Uterus (tissue), 4 donors: ENCODE data around the gene IFIT2. TPM values are rescaled to one million over a fixed set of nuclear protein-coding genes. Genes with fewer than 3 reads are reported as not detected.

Experiments used
- DNase-seq, 2 donors: peaks; one replicate each; pipeline ENCODE4 v3.0.0-alpha.2; 2019 to 2020
- H3K27ac ChIP-seq, 2 donors: fragments of 200-600 bp; sonication (generic); 1 replicate in 1 of 2; 2 replicates in 1 of 2; pipeline ENCODE4 v1.5.1; 2016 to 2018
- H3K27me3 ChIP-seq, 2 donors: fragments of 200-600 bp; sonication (generic); one replicate each; pipeline ENCODE4 v1.5.1; 2018 to 2019; ENCODE audit warnings: control low read depth in 1 of 2
- H3K36me3 ChIP-seq, 2 donors: fragments of 200-600 bp; sonication (generic); one replicate each; pipeline ENCODE4 v1.5.1; 2019; ENCODE audit warnings: control low read depth in 1 of 2
- H3K4me1 ChIP-seq, 2 donors: fragments of 200-600 bp; sonication (generic); one replicate each; pipeline ENCODE4 v1.5.1; 2018 to 2019; ENCODE audit warnings: control low read depth in 1 of 2
- H3K4me3 ChIP-seq, 2 donors: fragments of 200-600 bp; sonication (generic); 1 replicate in 1 of 2; 2 replicates in 1 of 2; pipeline ENCODE4 v1.5.1; 2018 to 2019; ENCODE audit warnings: mild to moderate bottlenecking in 1 of 2
- H3K9me3 ChIP-seq, 2 donors: fragments of 200-600 bp; sonication (generic); one replicate each; pipeline ENCODE4 v1.5.1; 2019; ENCODE audit warnings: control low read depth in 1 of 2
- CTCF ChIP-seq, 4 experiments: fragments of 200-600 bp in 2 of 4; fragments of 450-650 bp in 2 of 4; sonication (generic) in 2 of 4; IDR thresholded peaks; one replicate each; pipeline ENCODE4 v1.5.1; 2016 to 2019; ENCODE audit warnings: antibody characterized with exemption in 4 of 4, mild to moderate bottlenecking in 2 of 4, moderate library complexity in 1 of 4
- POLR2A ChIP-seq, 2 donors: fragments of 450-650 bp; IDR thresholded peaks; one replicate each; pipeline ENCODE4 v1.6.1; 2016; ENCODE audit warnings: antibody characterized with exemption in 2 of 2, mild to moderate bottlenecking in 1 of 2, moderate library complexity in 1 of 2
- intact Hi-C: fragments of 100-400 bp; cut with DNase I; formaldehyde crosslinking; loops from one replicate; pipeline ENCODE4 v1.15.1; 2023; ENCODE audit warnings: low total_unique reads
- total RNA-seq, 4 donors: library from RNA; depleted of rRNA in 3 of 4; stranded (reverse); fragments of >200 nt in 3 of 4; gene quantifications; one replicate each; pipeline versions ENCODE4 v1.1.0 to v1.2.4, GENCODE V29; 2014 to 2023
- donor health status: DM: yes; HTN: yes; CAD: no.

IFIT2 gene
- total RNA-seq, 4 donors from 2014 or later, result 1.5 to 17.7 (median 6.1) TPM

- no peaks in the 10 kb centered on the region for H3K27me3 ChIP-seq
- no peak for TF ChIP-seq CTCF (IDR thresholded peaks at IDR 0.05)
- TF ChIP-seq POLR2A (IDR thresholded peaks at IDR 0.05), result no peak
- no peak overlapping the region for H3K4me3 ChIP-seq
- H3K27ac ChIP-seq, result peak overlapping the region in 1 of 2 donors; percentile 73
- H3K36me3 ChIP-seq, result no peaks in the 10 kb centered on the region
- no peaks in the 10 kb centered on the region for H3K4me1 ChIP-seq
- no peaks in the 10 kb centered on the region for H3K9me3 ChIP-seq
- intact Hi-C loops, result no loop called here
- DNase-seq, result no peak
Observed at GRCh38 chr10:89297356-89297755, 4.5 kb upstream of the IFIT2 start.

GRCh38 chr10:89297791-89298190 is 4.1 kb upstream of the IFIT2 start:
- H3K36me3 ChIP-seq, result no peaks in the 10 kb centered on the region
- no peak overlapping the region for H3K4me3 ChIP-seq
- H3K9me3 ChIP-seq, result no peaks in the 10 kb centered on the region
- no peak for DNase-seq
- TF ChIP-seq CTCF (IDR thresholded peaks at IDR 0.05) (no peak), POLR2A (IDR thresholded peaks at IDR 0.05) (no peak)
- intact Hi-C loops, result no loop called here
- H3K4me1 ChIP-seq, result no peaks in the 10 kb centered on the region
- no peaks in the 10 kb centered on the region for H3K27me3 ChIP-seq
- no peak overlapping the region for H3K27ac ChIP-seq

DNA sequence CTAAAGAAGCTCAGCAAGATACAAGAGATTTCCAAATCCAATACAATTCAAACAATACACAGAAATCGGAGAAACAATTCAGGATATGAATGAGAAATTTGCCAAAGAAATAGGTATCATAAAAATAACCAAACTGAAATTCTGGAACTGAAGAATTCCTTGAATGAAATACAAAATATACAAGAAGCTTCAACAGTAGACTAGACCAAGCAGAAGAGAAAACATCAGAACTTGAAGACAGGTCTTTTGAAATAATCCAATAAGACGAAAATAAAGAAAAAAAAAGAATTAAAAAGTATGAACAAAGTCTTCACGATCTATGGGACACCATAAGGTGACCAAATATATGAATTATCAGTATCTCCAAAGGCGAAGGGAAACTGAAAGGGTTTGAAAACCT is 2.8 kb upstream of the IFIT2 start:
- H3K4me3 ChIP-seq, result no peak overlapping the region
- no peaks in the 10 kb centered on the region for H3K9me3 ChIP-seq
- no peaks in the 10 kb centered on the region for H3K4me1 ChIP-seq
- intact Hi-C loops, result no loop called here
- H3K27me3 ChIP-seq, result no peaks in the 10 kb centered on the region
- H3K27ac ChIP-seq, result no peak overlapping the region
- TF ChIP-seq CTCF (IDR thresholded peaks at IDR 0.05) (no peak), POLR2A (IDR thresholded peaks at IDR 0.05) (no peak)
- no peaks in the 10 kb centered on the region for H3K36me3 ChIP-seq
- no peak for DNase-seq

GRCh38 chr10:89301232-89301631 is 614 bp upstream of the IFIT2 start:
- TF ChIP-seq CTCF (IDR thresholded peaks at IDR 0.05) (no peak), POLR2A (IDR thresholded peaks at IDR 0.05) (no peak)
- Histone ChIP-seq H3K36me3 (no peaks in the 10 kb centered on the region), H3K4me1 (no peaks in the 10 kb centered on the region), H3K4me3 (peak overlapping the region; percentile 36 to 42), H3K27ac (peak overlapping the region; percentile 91 to 98), H3K9me3 (no peaks in the 10 kb centered on the region), H3K27me3 (no peaks in the 10 kb centered on the region)
- DNase-seq, result no peak
- intact Hi-C loops, result no loop called here

- Histone ChIP-seq H3K4me1 (no peaks in the 10 kb centered on the region), H3K36me3 (no peaks in the 10 kb centered on the region), H3K9me3 (no peaks in the 10 kb centered on the region), H3K27ac (peak overlapping the region; percentile 91 to 98), H3K27me3 (no peaks in the 10 kb centered on the region), H3K4me3 (peak overlapping the region; percentile 36 to 42)
- intact Hi-C loops, result no loop called here
- TF ChIP-seq POLR2A (IDR thresholded peaks at IDR 0.05) (no peak), CTCF (IDR thresholded peaks at IDR 0.05) (no peak)
- DNase-seq, result no peak
Observed at GRCh38 chr10:89302625-89303024, 779 bp downstream of the IFIT2 start.
